Epithelial cell of prostate (primary cell): ENCODE measurements around the gene NCAPH2.

Experiments
- DNase-seq: peaks from one replicate; pipeline ENCODE4 v3.0.0-alpha.2; 2011; ENCODE audit warnings: low read depth, low spot score
- H3K27ac ChIP-seq: fragments of 450-650 bp; 2 replicates; pipeline ENCODE4 v1.5.1; 2017; ENCODE audit warnings: mild to moderate bottlenecking

NCAPH2 gene

GRCh38 chr22:50507991-50508884, at the start of gene NCAPH2:
TSS of gene NCAPH2 (plus strand) at chr22:50508224. CDS start at chr22:50508338, 114 bp downstream.
- DNase-seq = peak; percentile 78
- peak within 1 kb of the TSS; percentile 55 for H3K27ac ChIP-seq

- no peak overlapping the region for H3K27ac ChIP-seq
- no peak for DNase-seq
These were observed 49.0 kb upstream of the NCAPH2 start for GRCh38 chr22:50459016-50459415.

DNA sequence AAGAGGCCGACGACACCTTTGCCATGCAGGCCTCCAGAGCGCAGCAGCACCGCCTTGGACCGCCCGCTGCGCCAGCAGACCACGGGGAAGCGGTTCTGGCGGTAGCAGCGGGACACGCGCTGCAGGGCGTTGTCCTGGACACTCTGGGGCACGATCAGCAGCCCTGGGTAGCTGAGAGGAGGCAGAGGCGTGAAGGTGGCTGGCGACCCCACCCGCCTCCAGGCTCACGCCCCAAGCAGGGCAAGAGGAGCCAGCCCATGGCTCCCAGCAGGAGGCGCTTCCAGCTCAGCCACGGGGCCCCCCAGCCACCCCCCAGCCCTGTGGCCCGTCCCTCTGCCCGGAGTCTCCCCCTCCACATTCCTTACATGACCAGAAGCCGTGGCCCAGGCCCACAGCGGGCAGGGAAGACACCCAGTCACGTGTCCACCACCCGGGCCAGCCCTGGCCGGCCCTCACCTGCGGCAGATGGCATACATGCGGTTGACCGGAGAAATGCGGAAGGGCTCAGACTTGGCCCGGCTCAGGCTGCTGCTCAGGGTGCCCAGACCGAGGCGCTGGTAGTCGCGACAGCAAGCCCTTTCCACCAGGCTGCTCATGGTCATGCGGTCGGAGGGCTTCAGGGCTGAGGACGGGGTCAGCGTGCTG, 48.4 kb upstream of the NCAPH2 start:
- DNase-seq = no peak
- H3K27ac ChIP-seq = no peak overlapping the region

GRCh38 chr22:50460938-50461337, 47.1 kb upstream of the NCAPH2 start:
- H3K27ac ChIP-seq = peak overlapping the region; percentile 28
- no peak for DNase-seq

- DNase-seq = no peak
- H3K27ac ChIP-seq = no peak overlapping the region
These were observed 46.5 kb upstream of the NCAPH2 start for GRCh38 chr22:50461536-50461935.

GRCh38 chr22:50461979-50462540, 46.0 kb upstream of the NCAPH2 start:
- no peak for DNase-seq
- H3K27ac ChIP-seq = no peak overlapping the region

DNA sequence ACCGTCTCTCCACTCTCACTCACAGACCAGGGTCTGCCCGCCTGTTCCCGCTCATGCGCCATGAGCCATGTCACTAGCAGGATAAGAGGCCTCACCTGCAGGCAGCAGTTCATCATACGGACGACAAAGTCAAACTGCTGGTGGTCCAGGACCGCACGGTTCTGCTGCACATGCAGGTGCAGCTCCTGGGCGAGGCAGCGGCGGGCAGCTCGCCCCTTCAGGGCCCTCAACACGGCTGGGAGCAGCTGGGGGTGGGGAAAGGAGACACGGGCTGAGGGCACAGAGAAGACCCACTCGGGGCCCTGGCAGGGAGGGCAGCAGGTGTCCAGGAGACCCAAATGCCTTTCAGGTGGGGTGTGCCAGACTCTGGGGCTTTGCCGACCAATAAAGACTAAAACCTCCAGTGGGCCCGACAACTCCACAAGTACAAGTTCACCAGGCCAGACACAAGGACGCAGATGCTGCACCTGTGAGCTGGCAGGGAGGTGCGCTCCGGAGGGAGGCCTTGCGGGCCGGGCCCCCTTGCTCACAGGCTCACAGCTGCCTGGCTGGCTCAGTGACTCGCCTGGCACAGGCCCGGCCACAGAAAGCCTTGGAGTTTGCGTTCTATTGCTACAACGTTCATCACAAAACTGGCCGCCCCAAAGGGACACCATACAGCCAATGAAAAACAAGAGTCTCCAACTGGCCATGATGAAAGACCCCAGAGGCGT, 44.7 kb upstream of the NCAPH2 start:
- H3K27ac ChIP-seq = no peak overlapping the region
- DNase-seq = no peak

- H3K27ac ChIP-seq = no peak overlapping the region
- no peak for DNase-seq
These were observed 43.6 kb upstream of the NCAPH2 start for GRCh38 chr22:50464451-50464850.

DNA sequence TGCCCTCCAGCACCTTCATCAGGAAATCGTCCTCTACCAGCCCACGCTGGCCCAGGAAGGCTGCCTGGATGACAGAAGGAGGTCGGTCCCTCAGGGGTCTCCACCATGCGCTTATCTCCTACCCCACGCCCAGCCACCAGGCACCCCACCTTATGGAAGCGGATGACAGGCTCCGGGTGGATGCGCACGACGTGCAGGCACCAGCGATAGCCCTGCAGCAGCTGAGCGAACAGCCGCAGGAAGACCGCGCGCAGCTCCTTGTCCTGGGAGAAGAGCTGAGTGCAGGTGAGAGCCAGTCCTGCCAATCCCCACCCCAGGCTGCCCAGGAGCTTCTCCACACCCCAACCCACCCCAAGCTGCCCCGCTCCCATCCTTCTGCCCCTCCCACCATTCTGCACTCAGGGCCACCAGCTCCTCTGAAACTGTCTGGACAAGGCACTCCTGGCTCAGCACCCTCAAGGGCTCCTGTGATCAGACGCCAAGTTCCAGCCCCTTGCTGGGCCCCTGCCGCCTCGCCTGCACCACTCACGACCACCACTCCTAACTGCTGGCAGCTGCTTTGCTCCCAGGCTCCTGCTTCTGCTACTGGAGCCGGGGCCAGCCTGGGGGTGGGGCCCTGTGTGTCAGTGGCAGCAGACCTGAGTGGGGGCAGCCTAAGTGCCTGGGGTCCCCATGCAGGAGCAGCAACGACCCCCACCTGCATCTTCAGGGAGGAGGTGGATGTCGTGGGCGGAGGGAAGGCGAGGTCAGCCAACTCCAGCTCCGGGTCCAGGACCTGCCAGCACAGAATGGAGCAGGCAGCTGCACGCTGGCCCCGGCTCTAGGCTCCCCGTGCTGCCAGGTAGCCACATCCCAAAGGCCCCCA, 42.7 kb upstream of the NCAPH2 start:
- H3K27ac ChIP-seq = no peak overlapping the region
- DNase-seq = no peak

DNA sequence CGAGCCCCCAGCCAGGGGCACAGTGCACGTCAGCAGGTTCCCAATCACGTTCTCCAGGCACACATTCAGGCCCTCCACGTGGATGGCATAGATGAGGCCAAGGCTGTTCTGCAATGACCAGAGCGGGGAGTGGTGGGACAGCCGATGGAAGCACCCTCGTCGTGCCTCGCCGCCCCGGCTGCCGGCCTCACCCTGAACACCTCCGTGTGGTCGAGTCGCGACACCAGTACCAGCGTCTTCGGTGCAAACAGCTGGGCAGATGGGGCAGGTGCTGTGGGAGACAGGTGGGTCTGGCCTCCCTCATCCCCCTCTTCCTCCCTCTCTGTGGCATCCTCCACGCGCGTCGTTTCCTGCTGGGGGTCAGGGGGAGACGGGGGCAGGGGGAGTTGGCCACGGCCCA, 40.7 kb upstream of the NCAPH2 start:
- no peak overlapping the region for H3K27ac ChIP-seq
- no peak for DNase-seq

- no peak overlapping the region for H3K27ac ChIP-seq
- no peak for DNase-seq
These were observed 40.1 kb upstream of the NCAPH2 start for GRCh38 chr22:50467773-50468440.

- H3K27ac ChIP-seq = no peak overlapping the region
These were observed 39.4 kb upstream of the NCAPH2 start for GRCh38 chr22:50468626-50469025.

DNA sequence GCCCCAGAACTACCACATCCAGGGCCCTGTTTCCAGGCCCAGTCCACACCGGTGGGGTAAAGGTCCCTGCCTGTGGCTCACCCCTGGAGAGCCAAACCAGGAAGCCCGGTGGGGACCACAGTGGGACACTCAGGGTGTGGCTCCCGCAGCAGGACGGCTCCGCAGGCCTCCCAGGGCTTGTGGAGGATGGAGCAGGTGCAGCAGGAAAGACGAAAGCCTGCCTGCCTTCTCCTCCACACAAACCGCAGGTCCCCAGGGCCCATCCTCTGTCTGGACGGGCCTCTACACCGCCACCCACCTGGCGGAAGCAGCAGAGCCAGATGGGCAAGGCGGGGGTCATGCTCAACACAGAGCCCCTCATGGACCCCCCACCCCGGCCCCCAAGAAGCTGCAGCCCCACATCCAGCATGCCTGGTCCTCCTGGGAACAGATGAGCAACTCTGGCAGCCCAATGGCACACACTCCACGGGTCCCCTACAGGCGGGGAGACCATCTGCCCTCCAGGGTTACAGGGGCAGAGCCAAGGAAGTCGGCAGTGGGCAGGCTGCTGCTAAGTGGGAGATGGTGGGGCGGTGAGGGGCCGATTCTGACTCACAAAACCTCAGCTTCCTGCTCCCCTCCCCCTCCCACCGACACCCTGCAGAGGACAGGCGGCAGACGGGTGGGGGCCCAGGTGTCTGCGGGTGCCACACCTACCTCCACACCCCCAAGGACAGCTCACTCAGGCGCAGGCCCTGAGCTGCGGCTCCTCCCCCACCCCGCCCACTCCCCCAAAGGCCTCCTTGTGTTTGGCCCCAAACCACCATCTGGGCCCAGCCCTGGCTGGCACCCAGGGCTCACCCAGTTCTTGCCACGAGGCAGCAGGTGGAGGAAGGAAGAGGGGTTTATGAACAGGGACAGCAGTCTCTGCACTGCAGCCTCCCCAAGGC, 38.4 kb upstream of the NCAPH2 start:
- peak; percentile 37 for DNase-seq
- peak overlapping the region; percentile 47 for H3K27ac ChIP-seq

More at GRCh38 chr22:50468626-50469025, 39.4 kb upstream of the NCAPH2 start:
- DNase-seq = no peak

DNA sequence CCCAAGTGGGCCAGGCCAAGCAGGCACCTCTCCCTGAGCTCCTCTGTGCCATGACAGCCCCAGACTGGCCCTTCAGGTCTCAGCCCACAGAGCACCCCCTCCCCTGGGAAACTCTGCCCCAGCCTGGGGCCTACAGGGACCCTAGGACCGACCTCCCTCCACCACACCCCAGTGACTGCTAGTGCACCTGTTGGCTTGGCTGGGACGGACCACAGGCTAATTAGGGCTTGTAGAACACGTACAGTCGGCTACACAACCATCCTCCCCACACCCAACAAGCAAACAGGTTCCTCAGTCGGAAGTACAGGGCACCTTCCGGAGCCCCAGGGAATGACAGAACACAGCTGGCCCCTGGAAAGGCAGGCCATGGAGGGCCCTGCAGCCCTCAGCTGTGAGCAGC, 37.5 kb upstream of the NCAPH2 start:
- H3K27ac ChIP-seq = peak overlapping the region; percentile 47

DNA sequence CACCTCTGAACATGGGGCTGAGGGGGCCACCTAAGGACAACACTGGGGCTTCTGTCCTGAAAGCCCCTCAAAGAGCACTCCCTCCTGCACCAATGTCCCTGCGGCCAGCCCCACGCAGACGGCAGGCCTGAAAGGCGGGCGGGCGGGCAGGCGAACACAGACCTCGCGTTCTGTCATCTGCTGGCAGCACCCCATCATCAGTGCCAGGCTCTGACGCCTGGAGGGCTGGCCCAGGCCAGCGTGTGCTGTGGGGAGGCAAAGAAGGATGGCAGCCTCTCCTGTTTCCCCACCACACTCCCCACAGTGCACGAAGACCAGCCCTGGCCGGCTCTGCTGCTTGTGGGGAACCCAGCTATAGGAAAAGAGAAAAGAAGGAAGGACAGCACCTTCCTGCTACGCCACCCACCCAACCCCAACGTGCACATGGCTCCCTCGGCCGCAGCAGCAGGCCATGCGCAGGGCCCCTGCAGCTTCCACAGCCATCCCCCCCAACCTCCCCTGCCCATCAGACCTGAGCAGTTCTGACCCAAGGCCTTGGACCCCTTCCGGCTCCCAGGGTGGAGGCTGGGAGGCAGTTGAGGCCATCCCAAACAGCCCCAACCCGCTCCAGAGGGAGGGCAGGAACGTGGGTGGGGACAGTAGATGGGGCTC, 36.7 kb upstream of the NCAPH2 start:
- no peak for DNase-seq
- H3K27ac ChIP-seq = peak overlapping the region; percentile 47

More for the DNA sequence above, 37.5 kb upstream of the NCAPH2 start:
- no peak for DNase-seq

GRCh38 chr22:50471962-50472361, 36.1 kb upstream of the NCAPH2 start:
- no peak overlapping the region for H3K27ac ChIP-seq
- no peak for DNase-seq

DNA sequence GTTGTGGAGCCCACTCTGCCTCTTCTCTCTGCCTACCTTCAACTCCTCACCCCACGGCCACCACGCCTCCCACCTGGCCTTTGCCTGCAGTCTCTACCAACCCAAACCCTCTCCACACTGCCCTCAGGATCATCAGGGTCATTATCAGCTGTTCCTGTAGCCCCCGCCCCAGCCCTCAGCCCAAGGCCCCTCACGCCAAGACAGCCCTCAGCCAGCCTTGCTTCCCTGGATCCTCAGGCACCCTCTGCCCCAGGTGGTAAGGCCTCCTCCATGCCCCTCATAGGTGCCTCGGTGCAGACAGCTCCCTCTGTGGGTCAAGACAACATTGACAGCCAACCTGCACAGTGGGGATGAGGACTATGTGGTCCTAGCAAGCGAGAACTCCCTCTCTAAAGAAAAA, 34.9 kb upstream of the NCAPH2 start:
- H3K27ac ChIP-seq = no peak overlapping the region
- no peak for DNase-seq
